NCI-H345 treated with DMSO at 0.1 percent for 48 hours (cell line): ENCODE data around the gene CD82.

Experiments used
- DNase-seq: peaks from one replicate; lab custom pipeline; 2025; ENCODE audit not compliant: unreplicated experiment; lab: John Stamatoyannopoulos, UW

CD82 gene

GRCh38 chr11:44597358-44598012 lies 32.0 kb downstream of the CD82 start:
- no peak for DNase-seq

GRCh38 chr11:44598831-44599230 lies 33.4 kb downstream of the CD82 start:
- DNase-seq = no peak

GRCh38 chr11:44600261-44600660 lies 34.8 kb downstream of the CD82 start:
- no peak for DNase-seq

GRCh38 chr11:44600839-44601383 lies 35.4 kb downstream of the CD82 start:
- DNase-seq = peak; percentile 8

- no peak for DNase-seq
Observed at GRCh38 chr11:44601471-44602370, 36.3 kb downstream of the CD82 start.

- DNase-seq = no peak
Observed at GRCh38 chr11:44602891-44603310, 37.4 kb downstream of the CD82 start.

- peak; percentile 42 for DNase-seq
Observed at GRCh38 chr11:44604171-44604581, 38.7 kb downstream of the CD82 start.

DNA sequence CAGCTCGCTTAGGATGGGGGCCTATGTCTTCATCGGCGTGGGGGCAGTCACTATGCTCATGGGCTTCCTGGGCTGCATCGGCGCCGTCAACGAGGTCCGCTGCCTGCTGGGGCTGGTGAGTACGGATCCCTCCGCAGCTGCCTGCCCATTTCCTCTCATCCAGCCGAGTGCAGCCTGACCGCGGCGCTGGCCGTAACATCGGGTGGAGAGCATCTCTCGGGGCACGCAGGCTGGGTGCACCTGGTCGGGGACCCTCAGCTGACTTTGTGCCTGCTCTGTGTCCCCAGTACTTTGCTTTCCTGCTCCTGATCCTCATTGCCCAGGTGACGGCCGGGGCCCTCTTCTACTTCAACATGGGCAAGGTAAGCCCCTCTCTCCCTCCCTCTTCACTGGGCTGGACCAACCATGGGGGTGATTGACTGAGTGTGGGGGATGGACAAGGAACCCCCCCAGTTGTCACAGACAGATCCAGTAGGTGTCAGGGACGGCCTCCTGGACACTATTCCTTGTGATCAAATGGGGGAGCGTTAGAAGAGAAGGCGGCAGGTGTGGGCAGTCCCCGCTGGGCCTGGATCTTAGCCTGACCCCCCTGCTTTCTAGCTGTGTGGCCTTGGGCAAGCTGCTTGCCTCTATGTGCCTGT lies 39.7 kb downstream of the CD82 start:
- DNase-seq = no peak

GRCh38 chr11:44605965-44606364 lies 40.5 kb downstream of the CD82 start:
- no peak for DNase-seq

GRCh38 chr11:44606472-44606871 lies 41.0 kb downstream of the CD82 start:
- no peak for DNase-seq

- no peak for DNase-seq
Observed at GRCh38 chr11:44607319-44607962, 42.0 kb downstream of the CD82 start.

- peak; percentile 66 for DNase-seq
Observed at GRCh38 chr11:44607987-44608386, 42.5 kb downstream of the CD82 start.

DNA sequence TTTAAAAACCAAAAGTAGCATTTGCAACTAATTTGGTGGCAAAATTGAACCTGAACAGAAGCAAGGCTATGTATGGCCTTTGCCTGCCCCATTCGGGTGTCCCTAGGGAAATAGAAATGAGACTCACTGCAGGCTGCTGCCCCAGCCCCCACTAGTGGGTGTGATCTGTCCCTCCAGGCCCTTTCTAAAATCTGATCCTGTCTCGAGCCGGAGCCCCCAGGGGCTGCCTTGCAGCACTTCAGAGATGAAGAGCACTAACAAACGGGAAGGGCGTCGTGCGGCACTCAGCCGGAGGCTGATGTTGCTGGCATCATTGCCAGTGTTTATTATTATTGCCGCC lies 43.2 kb downstream of the CD82 start:
- DNase-seq = peak; percentile 88

GRCh38 chr11:44608991-44609782 lies 43.7 kb downstream of the CD82 start:
- no peak for DNase-seq

DNA sequence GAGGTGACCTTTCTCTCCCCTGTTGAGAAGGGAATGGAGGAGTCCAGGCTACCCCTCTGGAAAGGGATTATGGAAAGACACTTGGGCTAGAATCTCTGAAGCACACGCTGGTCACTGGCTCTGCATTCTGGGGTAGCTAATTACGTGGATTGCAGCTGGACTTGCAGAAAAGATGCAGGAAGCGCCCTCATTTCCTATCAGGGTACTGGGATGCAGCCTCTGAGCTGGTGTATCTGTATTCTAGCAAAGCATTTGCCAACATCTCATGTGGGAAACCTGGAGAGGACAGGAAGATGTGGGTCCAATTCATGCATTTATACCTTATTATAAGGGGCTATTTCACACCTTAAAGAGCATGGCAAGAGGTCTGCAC lies 44.3 kb downstream of the CD82 start:
- DNase-seq = no peak

GRCh38 chr11:44610186-44610955 lies 44.9 kb downstream of the CD82 start:
- no peak for DNase-seq

- DNase-seq = no peak
Observed at GRCh38 chr11:44611088-44611487, 45.6 kb downstream of the CD82 start.

DNA sequence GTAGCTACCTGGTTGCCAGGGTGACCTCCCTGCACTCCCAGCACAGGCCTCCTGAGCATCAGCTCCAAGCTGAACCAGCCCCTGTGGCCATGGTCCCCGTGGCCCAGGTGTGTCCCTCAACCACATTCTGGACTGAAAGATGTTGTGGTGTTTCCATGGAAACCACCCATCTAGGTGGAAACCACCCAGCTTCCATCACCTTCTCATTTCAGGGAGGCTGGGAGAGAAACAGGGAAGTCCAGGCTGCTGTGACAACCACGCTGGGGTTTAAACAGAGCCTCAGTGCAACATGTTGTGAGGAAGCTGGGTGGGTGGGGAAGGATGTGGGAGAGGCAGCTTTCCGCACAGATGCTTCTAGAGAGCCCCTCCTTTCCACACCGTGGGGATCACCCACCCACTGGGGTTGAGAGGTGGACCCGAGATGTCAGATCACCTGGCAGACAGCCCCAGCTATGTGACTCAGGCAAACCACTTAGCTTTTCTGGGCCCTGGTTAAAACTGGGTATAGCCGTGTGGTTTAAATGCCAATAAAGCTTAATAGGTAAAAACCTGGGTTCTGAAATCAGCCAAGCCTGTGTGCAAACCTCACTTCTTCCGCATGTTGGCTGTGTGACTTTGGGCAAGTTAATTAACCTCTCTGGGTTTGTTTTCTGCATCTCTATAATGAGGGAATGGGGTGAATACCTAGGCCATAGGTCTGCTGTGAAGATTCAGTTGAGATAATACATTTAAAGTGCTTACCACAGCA lies 46.4 kb downstream of the CD82 start:
- no peak for DNase-seq

- no peak for DNase-seq
Observed at GRCh38 chr11:44613153-44613552, 47.7 kb downstream of the CD82 start.
